ENCODE results near the gene RRP1.

Gene RRP1

DNA sequence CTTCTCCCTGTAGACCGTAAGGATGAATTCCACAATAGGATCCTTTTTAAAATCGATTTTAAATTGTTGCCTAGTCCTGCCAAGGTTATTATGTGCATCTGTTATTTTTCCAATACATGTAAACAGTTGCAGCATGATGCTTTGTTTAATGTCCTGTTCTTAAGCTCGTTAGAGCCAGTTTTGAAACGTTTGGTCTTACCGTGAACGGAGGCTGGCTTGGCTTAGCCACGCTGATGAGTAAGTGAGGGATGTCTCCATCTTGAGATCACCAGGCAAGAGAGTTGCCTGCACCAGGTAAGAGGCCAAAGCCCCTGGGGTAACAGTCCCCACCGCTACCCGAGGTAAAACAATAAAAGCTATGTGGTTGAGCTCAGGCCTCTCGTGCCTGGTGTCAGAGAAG lies 30.6 kb upstream of the RRP1 start:
- DNase-seq: no peak

DNA sequence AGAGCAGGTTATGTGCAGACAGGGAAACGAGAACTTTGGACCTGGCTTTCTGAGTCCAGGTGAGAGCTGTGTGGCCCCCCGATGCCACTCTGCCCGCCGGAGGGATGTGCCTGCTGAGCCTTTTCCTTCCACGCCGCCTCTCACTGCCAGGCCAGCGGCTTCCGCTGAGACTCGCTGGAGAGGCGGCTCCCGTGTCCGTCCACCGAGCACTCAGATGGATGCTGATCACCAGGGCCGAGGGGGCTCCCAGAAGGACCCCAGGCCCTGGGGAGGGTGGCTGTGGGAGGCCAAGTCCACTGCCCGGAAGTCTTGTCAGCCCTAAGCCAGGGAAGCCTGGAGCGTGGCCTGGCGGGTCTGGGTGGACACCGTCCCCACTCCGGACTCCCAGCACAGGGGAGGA lies 29.7 kb upstream of the RRP1 start:
- DNase-seq: no peak

DNA sequence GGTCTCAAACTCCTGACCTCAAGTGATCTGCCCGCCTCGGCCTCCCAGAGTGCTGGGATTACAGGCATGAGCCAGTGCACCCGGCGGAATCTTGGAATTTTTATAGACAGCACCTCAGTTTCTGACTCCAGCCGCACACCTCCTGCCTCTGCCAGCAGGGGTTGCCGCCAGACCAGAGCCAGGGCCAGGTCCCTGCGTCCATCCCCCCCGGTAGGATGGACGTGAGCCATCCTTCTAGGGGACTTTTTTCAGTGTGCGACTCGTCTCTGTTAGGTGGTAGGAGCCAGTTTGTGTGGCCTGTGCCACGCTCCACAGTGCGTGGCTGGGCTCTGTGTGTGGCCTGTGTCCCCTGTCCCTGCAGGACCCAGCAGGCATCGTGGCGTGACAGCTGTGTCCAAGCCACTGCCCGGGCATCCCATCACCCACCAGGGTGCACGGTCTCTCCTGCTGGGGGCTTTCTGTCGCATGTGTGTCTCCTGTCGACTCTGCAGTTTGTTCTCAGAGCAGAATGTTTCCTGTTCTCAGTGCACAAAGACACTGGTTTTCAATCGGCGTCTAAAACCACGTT lies 28.9 kb upstream of the RRP1 start:
- DNase-seq: no peak

DNA sequence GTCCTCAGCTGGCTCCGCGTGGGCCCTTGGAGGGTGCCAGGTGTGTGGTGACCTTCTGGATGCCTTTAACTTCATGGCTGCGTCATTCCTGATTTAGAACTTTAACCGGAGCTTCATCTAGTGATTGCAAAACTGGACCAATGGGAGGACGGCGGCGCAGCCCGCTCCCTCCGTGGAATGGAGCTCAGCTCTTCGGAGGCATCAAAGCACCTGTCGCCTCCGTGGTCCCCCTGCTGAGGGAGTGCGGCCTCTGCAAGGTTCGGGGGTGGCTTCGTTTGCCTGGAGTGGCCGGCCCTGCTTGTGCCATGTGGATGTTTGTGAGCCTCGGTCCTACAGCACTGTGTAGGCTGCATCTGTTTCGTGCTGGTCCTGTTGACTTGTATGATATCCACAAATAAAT lies 27.5 kb upstream of the RRP1 start:
- DNase-seq: no peak

GRCh38 chr21:43762303-43763128 lies 26.9 kb upstream of the RRP1 start:
- no peak for DNase-seq

DNA sequence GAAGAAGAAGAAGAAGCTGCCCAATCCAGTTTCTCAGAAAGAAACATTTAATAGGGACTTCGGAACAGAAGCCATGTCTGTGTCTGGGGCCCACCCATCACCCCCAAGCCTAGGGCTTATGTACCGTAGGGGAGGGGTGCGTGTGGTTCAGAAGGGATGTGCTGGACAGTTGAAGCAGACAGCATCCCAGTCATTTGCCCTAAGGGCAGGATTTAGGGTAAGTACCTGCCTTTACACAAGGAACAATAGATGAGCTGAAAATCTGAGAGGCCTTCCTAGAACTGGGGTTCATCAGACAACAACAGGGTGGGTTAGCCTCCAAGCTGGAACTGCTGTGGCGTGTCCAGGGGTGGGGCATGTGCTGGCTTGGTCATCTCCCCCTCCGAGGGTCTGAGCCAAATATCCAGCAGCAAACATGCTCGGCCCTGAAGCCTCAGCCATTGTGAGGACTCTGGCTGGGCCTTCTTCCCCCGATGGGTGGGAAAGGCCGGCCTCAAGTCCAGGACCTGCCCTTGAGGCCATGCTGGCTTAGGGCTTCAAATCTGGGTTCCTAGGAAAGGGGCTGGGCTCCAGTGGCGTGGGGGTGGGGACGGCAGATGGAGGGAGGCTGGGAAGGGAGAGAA lies 25.4 kb upstream of the RRP1 start:
- DNase-seq: no peak

DNA sequence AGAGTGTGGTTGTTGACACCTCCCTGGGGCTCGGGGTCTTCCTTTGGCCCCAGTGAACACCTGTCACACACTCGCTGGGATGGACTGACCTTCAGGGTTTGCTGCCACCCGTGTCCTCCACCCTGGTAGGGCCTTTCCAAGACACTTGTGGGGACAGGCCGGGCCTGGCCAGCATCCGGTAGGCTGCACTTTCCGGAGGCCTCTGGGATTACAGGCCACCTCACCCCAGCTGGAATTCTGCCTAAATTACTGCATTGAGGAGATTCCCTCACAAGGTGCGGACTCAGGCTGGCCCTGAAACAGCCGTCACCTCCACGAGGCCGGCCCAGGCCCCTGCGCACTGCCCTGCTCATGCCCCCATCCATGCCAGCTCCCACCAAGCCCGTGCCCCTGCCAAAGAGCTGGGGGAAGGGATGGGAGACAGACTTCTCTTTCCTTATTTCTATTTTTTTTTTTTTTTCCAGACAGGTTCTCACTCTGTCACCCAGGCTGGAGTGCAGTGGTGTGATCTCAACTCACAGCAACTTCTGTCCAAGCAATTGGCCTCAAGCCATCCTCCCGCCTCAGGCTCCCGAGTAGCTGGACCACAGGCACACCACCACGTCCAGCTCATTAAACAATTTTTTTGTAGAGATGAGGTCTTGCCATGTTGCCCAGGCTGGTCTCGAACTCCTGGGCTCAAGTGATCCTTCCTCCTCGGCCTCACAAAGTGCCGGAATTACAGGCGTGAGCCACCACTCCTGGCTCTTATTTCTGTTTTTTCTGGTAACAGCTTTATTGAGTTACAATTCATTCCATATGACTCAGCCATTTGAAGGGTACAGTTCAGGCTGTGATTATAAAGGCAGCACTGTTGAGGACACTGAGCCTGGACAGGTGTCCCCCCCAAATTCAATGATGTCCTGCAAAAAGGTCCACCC lies 24.5 kb upstream of the RRP1 start:
- no peak for DNase-seq

DNA sequence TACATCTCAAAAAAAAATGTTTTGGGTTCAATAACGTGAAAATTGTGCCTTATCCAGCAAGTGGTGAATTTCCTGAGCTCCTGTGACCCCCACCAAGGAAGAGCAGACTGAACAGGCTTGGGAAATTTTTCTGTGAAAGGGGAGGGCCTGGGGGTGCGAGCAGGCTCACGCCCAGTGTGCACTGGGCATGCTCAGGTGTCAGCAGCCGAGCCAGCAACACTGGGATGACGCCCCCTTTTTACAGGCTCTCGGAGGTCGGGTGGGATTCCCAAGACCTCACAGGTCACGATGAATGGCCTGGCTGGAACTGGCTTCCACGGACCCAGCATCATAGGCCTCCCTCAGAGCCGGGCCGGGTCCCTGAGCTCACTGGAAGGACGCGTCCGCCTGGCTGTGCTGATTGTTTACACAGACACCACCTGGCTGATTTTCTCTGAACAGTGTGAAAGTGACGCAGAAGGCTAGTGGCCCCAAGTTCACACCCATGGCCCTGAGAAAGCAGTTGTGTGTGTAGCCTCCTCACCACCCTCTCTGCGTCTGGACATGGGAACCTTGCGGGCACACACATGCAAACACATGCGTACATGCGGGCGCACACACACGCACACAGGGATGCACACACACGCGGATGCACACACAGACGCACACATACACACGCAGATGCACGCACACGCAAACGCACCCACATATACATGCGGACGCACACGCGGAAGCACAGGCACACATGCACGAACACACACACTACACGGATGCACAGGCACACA lies 22.5 kb upstream of the RRP1 start:
- DNase-seq: no peak

GRCh38 chr21:43767498-43767983 lies 21.8 kb upstream of the RRP1 start:
- DNase-seq: no peak

DNA sequence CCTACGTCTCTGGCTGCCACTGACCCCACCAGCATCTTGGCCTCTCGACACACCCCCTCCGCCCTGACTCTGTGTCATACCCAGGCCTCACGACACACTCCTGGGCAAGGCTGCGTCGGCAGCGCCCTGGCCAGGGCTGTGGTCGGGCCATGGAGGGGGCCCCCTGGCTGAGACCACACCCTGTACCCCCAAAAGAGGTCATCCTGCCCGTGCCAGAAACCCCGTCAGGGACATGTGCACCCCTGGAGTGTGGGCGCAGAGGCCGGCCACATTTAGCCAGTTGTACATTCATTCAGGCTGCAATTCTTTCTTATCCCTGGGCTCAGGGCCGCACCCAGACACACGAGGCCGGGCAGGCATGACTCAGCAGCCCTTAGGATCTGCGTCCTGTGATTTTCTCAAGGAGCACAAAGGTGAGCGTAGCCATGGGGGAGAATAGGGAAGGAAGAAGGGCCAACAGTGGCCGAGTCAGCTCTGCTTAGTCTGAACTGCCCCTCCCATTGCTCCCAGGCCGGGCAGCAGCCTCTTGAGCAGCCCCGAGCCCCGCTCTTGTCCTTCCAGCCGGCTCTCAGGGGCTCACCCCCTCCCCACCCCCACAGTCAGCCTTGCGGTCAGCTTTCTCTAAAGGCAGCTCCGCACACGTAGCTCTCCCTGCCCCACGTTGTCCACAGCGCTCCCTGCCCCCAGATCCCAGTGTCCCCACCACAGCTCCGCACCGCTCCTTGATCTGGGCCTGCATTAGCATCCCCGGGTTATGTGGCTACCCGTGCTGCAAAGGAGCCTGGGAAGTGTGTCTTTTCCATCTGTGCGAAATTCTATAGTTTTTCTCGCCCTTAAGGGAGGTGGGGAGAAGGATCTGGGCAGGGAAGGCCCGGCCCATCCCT lies 21.2 kb upstream of the RRP1 start:
- no peak for DNase-seq

- DNase-seq: no peak
These were observed 20.6 kb upstream of the RRP1 start for GRCh38 chr21:43768868-43769167.

DNA sequence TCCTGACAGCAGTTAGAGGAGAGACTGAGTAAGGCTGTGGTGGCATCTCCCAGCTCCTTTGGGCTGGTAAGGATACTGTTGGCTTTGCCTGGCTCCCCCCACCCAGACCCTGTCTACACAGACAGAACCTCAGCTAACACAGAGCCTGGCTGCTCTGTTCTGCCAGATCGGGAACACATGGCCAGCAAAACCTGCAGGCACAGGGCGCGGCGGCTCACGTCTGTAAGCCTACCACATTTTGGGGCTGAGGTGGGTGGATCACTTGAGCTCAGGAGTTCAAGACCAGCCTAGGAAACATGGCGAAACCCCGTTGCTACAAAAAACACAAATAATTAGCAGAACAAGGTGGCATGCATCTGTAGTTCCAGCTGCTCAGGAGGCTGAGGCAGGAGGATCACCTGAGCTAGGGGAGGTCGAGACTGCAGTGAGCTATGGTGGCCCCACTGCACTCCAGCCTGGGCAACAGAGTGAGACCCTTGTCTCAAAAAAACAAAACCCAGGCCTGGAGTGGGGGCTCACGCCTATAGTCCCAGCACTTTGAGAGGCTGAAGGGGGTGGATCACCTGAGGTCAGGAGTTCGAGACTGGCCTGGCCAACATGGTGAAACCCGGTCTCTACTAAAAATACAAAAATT lies 19.9 kb upstream of the RRP1 start:
- DNase-seq: no peak

- no peak for DNase-seq
These were observed 19.2 kb upstream of the RRP1 start for GRCh38 chr21:43770066-43770655.

DNA sequence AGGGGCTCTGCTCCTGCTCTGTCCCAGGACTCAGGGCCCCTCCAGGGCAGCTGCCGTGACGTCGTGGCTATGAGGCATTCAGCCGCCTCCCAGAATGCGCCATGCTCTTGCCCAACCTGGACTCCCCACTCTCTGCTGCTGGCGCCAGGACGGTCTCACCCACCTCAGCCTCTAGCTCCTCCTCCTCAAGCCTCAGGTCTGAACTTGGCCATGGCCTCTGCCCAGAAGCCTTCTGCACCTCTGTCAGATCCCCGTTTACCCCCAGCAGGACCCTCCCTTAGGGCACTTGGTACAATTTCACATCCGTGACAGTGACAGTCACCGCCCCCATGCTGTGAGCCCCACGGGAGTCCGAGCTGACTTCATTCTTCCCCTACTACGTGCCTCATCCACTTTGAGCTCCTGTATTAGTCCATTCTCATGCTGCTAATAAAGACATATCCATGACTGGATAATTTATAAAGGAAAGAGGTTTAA lies 18.1 kb upstream of the RRP1 start:
- DNase-seq: no peak

DNA sequence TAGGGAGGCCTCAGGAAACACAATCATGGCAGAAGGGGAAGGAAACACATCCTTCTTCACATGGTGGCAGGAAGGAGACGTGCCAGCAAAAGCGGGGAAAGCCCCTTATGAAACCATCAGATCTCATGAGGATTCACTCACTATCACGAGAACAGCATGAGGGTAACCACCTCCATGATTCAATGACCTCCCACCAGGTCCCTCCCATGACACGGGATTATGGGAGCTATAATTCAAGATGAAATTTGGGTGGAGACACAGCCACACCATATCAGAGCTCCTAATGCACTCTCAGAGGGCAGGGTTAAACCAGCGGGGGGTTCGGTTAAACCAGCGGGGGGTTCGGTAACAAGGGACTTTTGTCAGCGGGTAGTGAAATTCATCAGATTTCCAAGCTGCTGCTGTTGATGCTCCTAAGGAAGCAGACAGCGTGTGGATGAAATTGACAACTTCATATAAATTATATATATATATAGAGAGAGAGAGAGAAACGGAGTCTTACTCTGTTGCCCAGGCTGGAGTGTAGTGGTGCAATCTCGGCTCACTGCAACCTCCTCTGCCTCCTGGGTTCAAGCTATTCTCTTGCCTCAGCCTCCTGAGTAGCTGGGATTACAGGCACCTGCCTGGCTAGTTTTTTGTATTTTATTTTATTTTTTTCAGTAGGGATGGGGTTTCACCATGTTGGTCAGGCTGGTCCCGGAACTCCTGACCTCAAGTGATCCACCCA lies 17.5 kb upstream of the RRP1 start:
- no peak for DNase-seq

DNA sequence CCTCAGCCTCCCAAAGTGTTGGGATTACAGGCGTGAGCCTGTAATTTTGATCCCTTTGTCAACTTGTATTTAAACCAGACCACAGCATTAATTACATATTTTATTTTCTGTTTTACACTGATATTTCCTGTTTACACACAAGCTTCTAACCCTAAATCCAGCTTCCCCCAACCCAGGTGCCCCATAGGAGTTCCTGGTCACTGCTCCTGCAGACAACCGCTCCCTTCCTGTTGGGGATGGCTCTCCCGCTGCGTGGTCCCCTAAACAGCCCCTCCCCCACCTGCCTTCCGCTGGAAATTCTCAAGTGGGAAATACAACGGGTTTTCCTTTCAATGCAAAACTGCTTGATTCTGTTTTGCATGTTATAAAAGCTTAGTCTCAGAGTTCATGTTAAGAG lies 17.0 kb upstream of the RRP1 start:
- no peak for DNase-seq

- no peak for DNase-seq
These were observed 15.2 kb upstream of the RRP1 start for GRCh38 chr21:43774163-43774562.

DNA sequence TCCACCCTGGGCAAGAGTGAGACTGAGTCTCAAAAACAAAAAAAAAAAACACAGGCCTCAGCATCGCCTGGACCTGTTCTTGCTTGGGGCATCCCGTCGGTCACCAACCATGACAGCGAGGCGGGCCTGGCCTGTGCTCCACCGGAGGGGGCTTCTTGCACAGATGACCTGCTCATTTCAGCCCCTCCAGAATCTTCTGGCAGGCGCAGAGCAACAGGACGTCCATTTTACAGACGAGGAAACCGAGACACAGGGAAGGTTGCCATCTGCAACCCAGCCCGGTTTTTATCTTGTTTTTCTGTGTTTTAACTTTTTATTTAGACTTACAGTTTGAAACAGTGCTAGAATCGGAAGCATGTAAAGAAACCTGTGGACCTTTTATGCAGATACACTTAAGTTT lies 14.2 kb upstream of the RRP1 start:
- DNase-seq: no peak

- peak; percentile 65 for DNase-seq
These were observed 13.5 kb upstream of the RRP1 start, which contains the start of gene CSTB for GRCh38 chr21:43775795-43776430. CSTB (minus strand) TSS chr21:43776308; CDS start chr21:43776269, 39 bp downstream.
